ENCODE data around the gene LRRC49.

LRRC49 gene

GRCh38 chr15:71092056-71092600 lies 199.5 kb downstream of the LRRC49 start:
- no peak for DNase-seq (ENCODE audit: low read depth)

- no peak for DNase-seq (ENCODE audit: low read depth)
These were observed 200.7 kb downstream of the LRRC49 start for GRCh38 chr15:71093054-71094024.

DNA sequence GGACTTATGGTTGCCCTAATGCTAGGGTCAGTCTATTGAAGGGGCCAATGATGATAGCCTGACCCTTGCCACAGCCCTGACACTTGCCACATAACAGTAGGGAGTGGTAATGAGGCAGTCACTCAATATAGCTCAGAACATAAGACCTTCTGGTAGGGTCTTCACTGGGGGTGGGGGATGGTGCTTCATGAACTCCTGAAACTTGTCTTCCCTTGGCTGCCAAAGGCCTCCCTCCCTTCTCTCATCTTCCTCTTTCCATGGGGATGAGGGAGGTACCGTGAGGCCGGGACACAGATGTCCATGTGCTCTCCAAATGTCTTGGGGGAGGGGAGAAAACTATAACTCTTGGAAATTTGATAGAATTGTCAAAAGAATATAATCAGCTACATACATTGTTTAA lies 201.5 kb downstream of the LRRC49 start:
- DNase-seq (ENCODE audit: low read depth), result no peak

GRCh38 chr15:71096676-71097075 lies 204.1 kb downstream of the LRRC49 start:
- no peak for DNase-seq (ENCODE audit: low read depth)

GRCh38 chr15:71097890-71098289 lies 205.3 kb downstream of the LRRC49 start:
- DNase-seq (ENCODE audit: low read depth), result no peak

DNA sequence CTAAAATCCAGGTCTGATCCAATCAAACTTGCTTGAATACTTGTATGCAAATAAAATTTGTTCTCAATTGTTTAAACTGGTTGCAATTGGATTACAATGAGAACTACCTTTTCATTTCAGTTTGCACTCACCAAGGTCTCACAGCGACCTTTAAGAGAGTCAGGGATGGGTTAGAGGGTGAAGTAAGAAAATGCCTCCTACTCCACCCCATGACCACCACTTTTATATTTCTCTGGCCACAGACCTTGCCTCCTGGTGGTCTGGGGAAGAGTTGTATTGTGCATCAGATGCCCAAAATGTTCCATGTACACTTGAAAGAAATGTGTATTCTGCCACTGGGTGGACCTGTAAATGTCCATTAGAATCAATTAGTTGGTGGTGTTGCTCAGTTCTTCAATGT lies 206.3 kb downstream of the LRRC49 start:
- DNase-seq (ENCODE audit: low read depth), result no peak
